HG03060 (cell line): ENCODE measurements around the gene LRRFIP2.

Experiments
- ATAC-seq: cut with Tn5 transposase; IDR thresholded peaks from one replicate; pipeline ENCODE4 v1.9.1; 2021; ENCODE audit warnings: low read depth, moderate number of reproducible peaks; ENCODE audit not compliant: unreplicated experiment

Gene LRRFIP2

DNA sequence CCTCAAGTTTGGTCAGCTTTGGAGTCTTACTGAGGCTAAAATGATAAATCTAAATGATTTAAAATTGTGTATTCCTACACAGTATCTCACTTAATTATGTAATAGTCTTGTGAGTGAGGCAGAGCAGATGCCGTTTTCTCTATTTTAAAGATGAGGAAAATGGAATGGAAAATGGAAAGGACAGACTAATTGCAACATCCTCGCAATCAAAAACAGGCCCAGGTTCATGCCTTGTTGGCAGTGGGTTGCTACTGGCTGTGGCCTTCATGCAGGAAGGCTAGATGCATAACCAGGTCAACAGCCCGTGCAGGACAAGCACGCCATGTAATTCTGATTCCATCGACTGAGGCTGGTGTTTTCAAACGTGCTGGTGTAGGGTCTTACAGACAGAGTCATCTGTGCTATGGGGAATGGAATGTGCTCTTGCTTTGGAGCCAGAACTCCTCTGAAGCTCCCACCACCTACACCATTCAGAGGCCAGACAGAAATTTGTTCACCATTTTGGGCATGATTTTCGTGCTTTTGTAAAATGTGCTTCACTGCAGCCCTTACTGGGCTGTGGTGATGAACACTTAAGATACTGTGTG lies 143.2 kb downstream of the LRRFIP2 start:
- no peak for ATAC-seq

DNA sequence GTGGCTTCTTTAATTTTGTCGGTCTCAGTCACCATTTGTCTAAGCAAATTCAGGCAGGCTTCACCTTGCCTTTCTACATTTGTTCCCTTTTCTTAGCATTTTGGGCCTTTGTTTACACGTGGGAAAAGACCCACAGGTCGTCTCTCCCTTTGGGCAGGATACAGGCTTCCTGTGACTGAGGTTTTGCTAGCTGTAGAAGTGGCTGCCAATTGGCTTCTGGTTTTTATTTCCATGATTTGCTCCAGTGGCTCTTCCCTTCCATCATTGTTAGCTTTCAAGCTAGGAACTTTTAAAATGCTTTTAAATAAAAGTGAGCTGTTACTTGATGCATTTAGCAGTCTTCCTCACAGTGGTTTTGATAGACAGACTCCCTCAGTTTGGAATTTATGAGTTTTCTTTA lies 143.8 kb downstream of the LRRFIP2 start:
- no peak for ATAC-seq

DNA sequence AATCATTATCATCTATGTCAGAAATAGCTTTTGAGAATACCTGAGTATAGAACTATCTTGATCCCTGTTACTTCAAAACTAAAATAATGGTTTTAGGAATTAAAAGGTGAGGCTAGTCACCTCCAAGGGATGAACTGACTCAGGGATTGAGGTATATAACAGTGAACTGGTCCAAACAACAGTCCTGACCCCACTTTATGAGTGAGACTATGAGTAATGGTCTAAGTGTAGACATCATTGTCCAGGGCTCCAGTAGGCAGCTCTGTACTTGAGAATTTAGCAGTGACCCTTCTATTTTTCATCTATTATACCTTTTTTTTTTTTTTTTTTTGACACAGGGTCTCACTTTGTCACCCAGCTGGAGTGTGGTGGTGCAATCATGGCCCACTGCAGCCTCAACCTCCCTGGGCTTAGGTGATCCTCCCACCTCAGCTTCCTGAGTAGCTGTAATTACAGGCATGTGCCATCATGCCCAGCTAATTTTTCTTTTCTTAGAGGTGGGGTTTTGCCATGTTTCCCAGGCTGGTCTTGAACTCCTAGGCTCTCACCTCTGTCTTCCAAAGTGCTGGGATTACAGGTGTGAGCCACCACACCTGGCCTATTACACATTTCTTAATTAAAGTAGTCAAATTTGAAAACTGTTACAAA lies 144.7 kb downstream of the LRRFIP2 start:
- no peak for ATAC-seq

DNA sequence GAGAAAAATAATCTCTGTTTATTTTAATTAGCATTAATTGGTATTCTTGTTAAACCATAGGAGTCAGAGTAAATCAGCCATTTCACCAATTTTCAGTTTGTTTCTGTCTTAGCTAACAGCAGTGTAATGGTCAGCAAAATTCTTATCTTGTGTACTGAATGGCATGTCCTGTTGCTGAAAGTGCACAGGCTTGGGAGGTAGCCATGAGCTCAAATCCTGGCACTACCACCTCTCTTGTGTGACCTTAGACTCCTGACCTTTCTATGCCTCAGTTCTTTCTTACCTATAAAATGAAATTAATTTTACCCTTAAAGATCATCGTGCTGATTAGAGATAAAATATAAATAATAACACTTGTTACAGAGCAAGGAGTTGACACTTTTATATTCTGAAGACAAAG lies 145.3 kb downstream of the LRRFIP2 start:
- no peak for ATAC-seq

DNA sequence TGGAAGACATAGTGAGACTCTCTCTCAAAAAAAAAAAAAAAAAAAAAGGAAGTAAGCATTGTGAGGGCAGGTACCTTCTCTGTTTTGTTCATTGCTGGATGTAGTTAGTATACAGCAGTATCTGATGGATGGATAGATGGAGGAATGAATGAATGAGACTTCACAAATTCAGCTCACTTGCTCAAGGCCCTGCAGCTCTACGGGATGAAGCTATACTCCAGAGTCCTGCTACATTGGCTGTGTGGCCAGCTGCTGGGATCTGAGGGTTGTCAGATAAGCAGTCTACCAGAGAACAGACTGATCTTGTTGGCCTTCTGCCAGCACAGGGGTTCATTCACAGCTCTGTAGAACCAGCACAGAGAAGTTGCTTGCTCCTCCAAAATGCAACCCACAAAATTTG lies 146.1 kb downstream of the LRRFIP2 start:
- no peak for ATAC-seq

DNA sequence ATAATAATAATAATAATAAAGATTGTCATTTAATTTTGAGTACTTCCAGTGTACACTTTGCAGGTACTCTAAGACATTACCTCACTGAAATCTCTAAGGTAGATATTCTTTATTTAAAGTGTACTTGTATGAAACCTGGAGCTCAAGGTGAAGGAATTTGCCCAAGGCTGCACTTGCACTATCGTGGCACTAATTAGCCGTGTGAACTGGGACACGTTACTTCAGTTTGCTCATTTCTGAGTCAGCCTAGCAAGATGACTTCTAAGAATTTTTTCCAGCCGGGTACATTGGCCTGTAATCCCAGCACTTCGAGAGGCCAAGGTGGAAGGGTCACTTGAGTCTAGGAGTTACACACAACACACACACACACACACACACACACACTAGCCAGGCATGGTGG lies 147.5 kb downstream of the LRRFIP2 start:
- no peak for ATAC-seq

DNA sequence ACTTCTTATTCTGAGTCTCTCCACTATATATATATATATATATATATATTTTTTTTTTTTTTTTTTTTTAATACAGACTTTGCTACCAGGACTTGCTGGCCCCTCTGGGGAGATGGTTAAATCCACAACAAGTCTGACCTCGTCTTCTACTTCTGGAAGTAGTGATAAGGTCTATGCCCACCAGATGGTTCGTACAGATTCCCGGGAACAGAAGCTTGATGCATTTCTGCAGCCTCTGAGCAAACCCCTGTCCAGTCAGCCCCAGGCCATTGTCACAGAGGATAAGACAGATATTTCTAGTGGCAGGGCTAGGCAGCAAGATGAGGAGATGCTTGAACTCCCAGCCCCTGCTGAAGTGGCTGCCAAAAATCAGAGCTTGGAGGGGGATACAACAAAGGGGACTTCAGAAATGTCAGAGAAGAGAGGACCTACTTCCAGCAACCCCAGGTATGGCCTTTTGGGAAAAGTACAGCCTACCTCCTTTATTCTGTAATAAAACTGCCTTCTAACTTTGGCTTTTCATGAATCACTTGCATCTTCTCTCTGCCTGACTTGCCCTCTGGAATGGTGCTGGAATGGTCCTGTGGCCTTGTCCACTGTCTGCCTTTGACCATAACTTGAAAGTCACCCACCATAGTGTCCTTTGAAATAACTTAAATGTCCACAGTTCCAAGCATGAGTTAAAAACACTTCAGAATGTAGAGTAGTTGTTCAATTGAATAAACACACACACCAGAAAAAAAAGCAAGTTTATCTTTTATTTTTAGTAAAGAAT lies 148.6 kb downstream of the LRRFIP2 start:
- no peak for ATAC-seq

DNA sequence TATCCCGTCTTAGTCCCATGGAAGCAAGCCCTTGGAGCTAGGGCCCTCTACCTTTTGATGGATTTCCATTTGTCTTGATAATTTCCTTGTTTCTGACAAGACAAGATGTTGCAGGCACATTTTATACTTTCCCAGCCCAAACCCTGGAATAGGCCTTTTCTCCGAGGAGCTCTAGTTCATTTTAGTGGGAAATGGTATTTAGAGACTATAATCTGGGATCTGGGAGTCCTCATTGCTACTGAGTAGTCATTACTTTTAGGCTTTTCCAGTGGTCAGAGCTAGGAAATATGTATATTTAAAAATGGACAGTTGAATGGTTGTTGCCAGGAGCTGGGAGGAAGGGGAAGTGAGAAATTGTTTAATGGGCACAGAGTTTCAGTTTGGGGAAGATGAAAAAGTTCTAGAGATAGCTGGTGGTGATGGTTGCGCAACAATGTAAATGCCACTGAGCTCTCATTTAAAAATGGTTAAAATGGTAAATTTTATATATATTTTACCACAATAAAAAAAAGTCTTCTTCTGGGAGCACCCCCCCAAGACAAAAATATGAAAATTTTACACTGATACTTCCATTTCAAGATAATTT lies 149.5 kb downstream of the LRRFIP2 start:
- no peak for ATAC-seq

DNA sequence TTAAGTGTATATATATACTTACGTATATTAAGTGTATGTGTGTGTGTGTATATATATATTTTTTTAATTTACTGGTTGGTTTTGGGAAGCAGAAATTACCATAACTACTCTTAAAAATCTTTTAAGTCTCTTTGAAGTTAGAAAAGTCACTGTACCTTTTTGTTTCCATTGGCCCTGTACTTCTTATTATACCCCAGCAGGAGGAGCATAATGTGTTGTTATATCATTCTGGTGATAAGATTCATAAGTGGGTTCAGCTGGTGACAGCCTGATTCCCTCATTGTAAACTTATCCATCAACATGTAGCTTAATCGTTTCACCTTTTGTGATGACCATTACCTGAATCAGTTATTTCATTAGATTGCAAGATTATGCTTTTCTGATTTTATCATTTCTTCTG lies 150.3 kb downstream of the LRRFIP2 start:
- ATAC-seq: no peak

DNA sequence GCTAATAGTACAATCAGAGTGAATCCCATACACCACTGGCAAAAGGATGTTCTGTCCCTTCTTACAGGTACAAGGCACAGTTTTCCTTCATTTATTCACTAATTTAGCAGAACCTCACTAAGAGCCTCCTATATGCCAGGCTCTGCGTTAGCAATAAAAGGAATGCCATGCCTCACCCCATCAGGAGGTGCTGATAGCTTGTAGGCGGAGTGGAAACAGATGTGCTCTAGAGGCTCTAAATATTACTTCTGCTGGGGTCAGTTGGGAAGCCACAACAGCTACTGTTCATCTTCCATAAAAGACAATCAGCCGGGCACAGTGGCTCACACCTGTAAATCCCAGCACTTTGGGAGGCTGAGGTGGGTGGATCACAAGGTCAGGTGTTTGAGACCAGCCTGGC lies 156.7 kb downstream of the LRRFIP2 start:
- ATAC-seq: no peak

DNA sequence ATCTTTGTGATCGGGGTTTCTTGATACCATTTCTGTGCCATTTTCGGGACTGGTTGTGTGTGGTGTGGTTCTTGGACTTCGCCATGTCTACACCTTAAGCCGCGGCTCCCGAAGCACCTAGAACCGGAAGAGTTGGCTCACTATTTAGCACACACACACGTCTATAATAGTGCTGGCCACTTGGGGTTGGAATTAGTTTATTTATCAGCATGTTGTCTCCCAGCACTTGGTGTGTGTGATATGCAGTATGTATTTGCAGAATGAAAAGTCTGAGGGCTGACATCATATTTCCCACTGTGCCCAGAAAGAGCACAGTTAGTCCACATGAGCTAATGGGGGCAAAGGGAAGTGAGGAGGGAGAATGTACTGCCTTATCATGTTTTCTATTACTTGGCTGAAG lies 157.5 kb downstream of the LRRFIP2 start:
- ATAC-seq: no peak

DNA sequence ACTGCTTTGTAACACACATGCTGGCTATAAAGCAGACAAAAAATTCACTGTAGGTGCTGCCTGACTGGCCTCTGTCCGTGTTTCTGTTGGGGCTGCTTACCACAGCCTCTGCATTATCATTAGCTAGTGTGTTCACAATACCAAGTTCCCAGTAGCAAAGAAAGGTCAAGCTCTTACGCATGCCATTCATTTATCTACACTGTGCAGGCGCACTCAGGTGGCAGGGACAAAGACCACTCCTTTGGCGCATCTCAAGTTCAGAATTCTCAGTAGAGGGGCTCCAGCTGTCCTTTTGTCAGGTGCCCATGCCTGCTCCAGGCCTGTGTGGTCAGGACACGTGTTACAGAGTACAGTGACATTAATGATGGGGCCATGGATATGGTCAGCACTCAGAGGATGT lies 158.7 kb downstream of the LRRFIP2 start:
- ATAC-seq: no peak

DNA sequence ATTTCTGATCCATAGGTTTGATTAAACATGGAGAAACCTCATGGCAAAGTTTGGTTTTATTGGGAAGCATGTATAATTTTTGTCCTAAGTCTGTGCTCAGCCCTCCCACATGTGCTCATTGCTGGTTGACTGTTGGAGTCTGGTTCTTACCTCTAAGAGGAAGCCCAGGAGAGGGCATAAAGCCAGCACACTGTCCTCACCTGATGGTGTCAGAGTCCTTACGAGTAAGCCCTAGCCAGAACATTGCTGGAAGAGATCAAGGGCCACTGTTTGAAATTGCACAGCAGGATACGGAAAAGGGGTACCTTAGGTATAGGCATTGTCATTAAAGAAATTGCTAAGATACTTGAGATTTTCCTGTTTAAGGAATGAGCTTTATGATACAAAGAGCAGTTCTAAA lies 159.8 kb downstream of the LRRFIP2 start:
- no peak for ATAC-seq
